HEK293 (cell line): ENCODE results near the gene DHRS7B.

Experiments
- FEZF1 ChIP-seq: fragments of 450-650 bp; formaldehyde crosslinking; IDR thresholded peaks from 2 replicates; pipeline ENCODE4 v1.5.1; 2016; ENCODE audit warnings: missing biosample characterization, missing genetic modification characterization
- GLIS2 ChIP-seq: fragments of 450-650 bp; formaldehyde crosslinking; IDR thresholded peaks from 2 replicates; pipeline ENCODE4 v1.5.1; 2016; ENCODE audit warnings: missing biosample characterization, missing genetic modification characterization
- KLF1 ChIP-seq: fragments of 450-650 bp; formaldehyde crosslinking; IDR thresholded peaks from 2 replicates; pipeline ENCODE4 v1.5.1; 2016; ENCODE audit warnings: missing biosample characterization, missing genetic modification characterization
- KLF9 ChIP-seq: fragments of 450-650 bp; formaldehyde crosslinking; IDR thresholded peaks from 2 replicates; pipeline ENCODE4 v1.5.1; 2016; ENCODE audit warnings: missing biosample characterization, missing genetic modification characterization, low read depth
- MZF1 ChIP-seq: fragments of 450-650 bp; formaldehyde crosslinking; IDR thresholded peaks from 2 replicates; pipeline ENCODE4 v1.5.1; 2017; ENCODE audit warnings: missing biosample characterization, missing genetic modification characterization, borderline replicate concordance
- OSR2 ChIP-seq: fragments of 450-650 bp; formaldehyde crosslinking; IDR thresholded peaks from 2 replicates; pipeline ENCODE4 v1.5.1; 2016; ENCODE audit warnings: missing biosample characterization, missing genetic modification characterization
- PRDM1 ChIP-seq: fragments of 450-650 bp; formaldehyde crosslinking; IDR thresholded peaks from 2 replicates; pipeline ENCODE4; 2016; ENCODE audit warnings: missing biosample characterization, missing genetic modification characterization
- SP2 ChIP-seq: fragments of 450-650 bp; formaldehyde crosslinking; IDR thresholded peaks from 2 replicates; pipeline ENCODE4 v1.5.1; 2016; ENCODE audit warnings: missing biosample characterization, missing genetic modification characterization
- SP3 ChIP-seq: fragments of 450-650 bp; formaldehyde crosslinking; IDR thresholded peaks from 2 replicates; pipeline ENCODE4 v1.5.1; 2016; ENCODE audit warnings: missing biosample characterization, missing genetic modification characterization
- TSHZ1 ChIP-seq: fragments of 450-650 bp; formaldehyde crosslinking; IDR thresholded peaks from 2 replicates; pipeline ENCODE4 v1.5.1; 2016; ENCODE audit warnings: missing biosample characterization, missing genetic modification characterization, borderline replicate concordance
- ZBTB21 ChIP-seq: fragments of 450-650 bp; formaldehyde crosslinking; IDR thresholded peaks from 2 replicates; pipeline ENCODE4 v1.5.1; 2017; ENCODE audit warnings: missing biosample characterization, missing genetic modification characterization
- ZBTB48 ChIP-seq: fragments of 450-650 bp; formaldehyde crosslinking; IDR thresholded peaks from 2 replicates; pipeline ENCODE4 v1.5.1; 2016; ENCODE audit warnings: missing biosample characterization, missing genetic modification characterization
- ZFP41 ChIP-seq: fragments of 450-650 bp; formaldehyde crosslinking; IDR thresholded peaks from 2 replicates; pipeline ENCODE4 v1.5.1; 2016; ENCODE audit warnings: missing biosample characterization, missing genetic modification characterization, borderline replicate concordance
- ZNF112 ChIP-seq: fragments of 450-650 bp; formaldehyde crosslinking; IDR thresholded peaks from 2 replicates; pipeline ENCODE4 v1.5.0; 2017; ENCODE audit warnings: missing biosample characterization, missing genetic modification characterization
- ZNF132 ChIP-seq: fragments of 450-650 bp; formaldehyde crosslinking; IDR thresholded peaks from 2 replicates; pipeline ENCODE4 v1.5.1; 2017; ENCODE audit warnings: missing biosample characterization, missing genetic modification characterization, borderline replicate concordance
- ZNF211 ChIP-seq: fragments of 450-650 bp; formaldehyde crosslinking; IDR thresholded peaks from 2 replicates; pipeline ENCODE4 v1.5.1; 2016; ENCODE audit warnings: low read depth, missing biosample characterization, missing genetic modification characterization
- ZNF221 ChIP-seq: fragments of 450-650 bp; formaldehyde crosslinking; IDR thresholded peaks from 2 replicates; pipeline ENCODE4 v1.5.1; 2017; ENCODE audit warnings: missing biosample characterization, missing genetic modification characterization, borderline replicate concordance
- ZNF292 ChIP-seq: fragments of 450-650 bp; formaldehyde crosslinking; IDR thresholded peaks from 2 replicates; pipeline ENCODE4 v1.5.1; 2016; ENCODE audit warnings: low read depth, missing biosample characterization, missing genetic modification characterization, borderline replicate concordance
- ZNF335 ChIP-seq: fragments of 450-650 bp; formaldehyde crosslinking; conservative IDR thresholded peaks from 2 replicates; pipeline ENCODE4 v1.5.1; 2016; ENCODE audit warnings: missing biosample characterization, missing genetic modification characterization
- ZNF510 ChIP-seq: fragments of 450-650 bp; formaldehyde crosslinking; IDR thresholded peaks from 2 replicates; pipeline ENCODE4 v1.5.1; 2018; ENCODE audit warnings: mild to moderate bottlenecking, missing genetic modification characterization, missing biosample characterization; ENCODE audit not compliant: insufficient replicate concordance
- ZNF549 ChIP-seq: fragments of 450-650 bp; IDR thresholded peaks from 2 replicates; pipeline ENCODE4 v1.5.1; 2018; ENCODE audit warnings: missing biosample characterization, missing genetic modification characterization, mild to moderate bottlenecking, inconsistent platforms, moderate library complexity
- ZNF555 ChIP-seq: fragments of 450-650 bp; formaldehyde crosslinking; conservative IDR thresholded peaks from 2 replicates; pipeline ENCODE4 v1.5.1; 2017; ENCODE audit warnings: missing biosample characterization, mild to moderate bottlenecking, missing genetic modification characterization, inconsistent platforms
- ZNF585B ChIP-seq: fragments of 450-650 bp; formaldehyde crosslinking; IDR thresholded peaks from 2 replicates; pipeline ENCODE4 v1.5.1; 2016; ENCODE audit warnings: missing biosample characterization, missing genetic modification characterization
- ZNF629 ChIP-seq: fragments of 450-650 bp; formaldehyde crosslinking; IDR thresholded peaks from 2 replicates; pipeline ENCODE4 v1.5.1; 2017; ENCODE audit warnings: missing biosample characterization, missing genetic modification characterization
- TF ChIP-seq, protein P1 (sequence below): fragments of 450-650 bp; formaldehyde crosslinking; IDR thresholded peaks from 2 replicates; pipeline ENCODE4 v1.5.1; 2016; ENCODE audit warnings: missing biosample characterization, missing genetic modification characterization, borderline replicate concordance
- TF ChIP-seq, protein P2 (sequence below): fragments of 450-650 bp; formaldehyde crosslinking; IDR thresholded peaks from 2 replicates; pipeline ENCODE4 v1.5.1; 2016; ENCODE audit warnings: missing biosample characterization, missing genetic modification characterization
- TF ChIP-seq, protein P3 (sequence below): fragments of 450-650 bp; formaldehyde crosslinking; IDR thresholded peaks from 2 replicates; pipeline ENCODE4 v1.5.1; 2016; ENCODE audit warnings: missing biosample characterization, missing genetic modification characterization

DHRS7B gene

GRCh38 chr17:21214015-21214776 lies 87.4 kb downstream of the DHRS7B start, which contains the start of gene TMEM11 (continued):
- TF ChIP-seq, protein P1, sequence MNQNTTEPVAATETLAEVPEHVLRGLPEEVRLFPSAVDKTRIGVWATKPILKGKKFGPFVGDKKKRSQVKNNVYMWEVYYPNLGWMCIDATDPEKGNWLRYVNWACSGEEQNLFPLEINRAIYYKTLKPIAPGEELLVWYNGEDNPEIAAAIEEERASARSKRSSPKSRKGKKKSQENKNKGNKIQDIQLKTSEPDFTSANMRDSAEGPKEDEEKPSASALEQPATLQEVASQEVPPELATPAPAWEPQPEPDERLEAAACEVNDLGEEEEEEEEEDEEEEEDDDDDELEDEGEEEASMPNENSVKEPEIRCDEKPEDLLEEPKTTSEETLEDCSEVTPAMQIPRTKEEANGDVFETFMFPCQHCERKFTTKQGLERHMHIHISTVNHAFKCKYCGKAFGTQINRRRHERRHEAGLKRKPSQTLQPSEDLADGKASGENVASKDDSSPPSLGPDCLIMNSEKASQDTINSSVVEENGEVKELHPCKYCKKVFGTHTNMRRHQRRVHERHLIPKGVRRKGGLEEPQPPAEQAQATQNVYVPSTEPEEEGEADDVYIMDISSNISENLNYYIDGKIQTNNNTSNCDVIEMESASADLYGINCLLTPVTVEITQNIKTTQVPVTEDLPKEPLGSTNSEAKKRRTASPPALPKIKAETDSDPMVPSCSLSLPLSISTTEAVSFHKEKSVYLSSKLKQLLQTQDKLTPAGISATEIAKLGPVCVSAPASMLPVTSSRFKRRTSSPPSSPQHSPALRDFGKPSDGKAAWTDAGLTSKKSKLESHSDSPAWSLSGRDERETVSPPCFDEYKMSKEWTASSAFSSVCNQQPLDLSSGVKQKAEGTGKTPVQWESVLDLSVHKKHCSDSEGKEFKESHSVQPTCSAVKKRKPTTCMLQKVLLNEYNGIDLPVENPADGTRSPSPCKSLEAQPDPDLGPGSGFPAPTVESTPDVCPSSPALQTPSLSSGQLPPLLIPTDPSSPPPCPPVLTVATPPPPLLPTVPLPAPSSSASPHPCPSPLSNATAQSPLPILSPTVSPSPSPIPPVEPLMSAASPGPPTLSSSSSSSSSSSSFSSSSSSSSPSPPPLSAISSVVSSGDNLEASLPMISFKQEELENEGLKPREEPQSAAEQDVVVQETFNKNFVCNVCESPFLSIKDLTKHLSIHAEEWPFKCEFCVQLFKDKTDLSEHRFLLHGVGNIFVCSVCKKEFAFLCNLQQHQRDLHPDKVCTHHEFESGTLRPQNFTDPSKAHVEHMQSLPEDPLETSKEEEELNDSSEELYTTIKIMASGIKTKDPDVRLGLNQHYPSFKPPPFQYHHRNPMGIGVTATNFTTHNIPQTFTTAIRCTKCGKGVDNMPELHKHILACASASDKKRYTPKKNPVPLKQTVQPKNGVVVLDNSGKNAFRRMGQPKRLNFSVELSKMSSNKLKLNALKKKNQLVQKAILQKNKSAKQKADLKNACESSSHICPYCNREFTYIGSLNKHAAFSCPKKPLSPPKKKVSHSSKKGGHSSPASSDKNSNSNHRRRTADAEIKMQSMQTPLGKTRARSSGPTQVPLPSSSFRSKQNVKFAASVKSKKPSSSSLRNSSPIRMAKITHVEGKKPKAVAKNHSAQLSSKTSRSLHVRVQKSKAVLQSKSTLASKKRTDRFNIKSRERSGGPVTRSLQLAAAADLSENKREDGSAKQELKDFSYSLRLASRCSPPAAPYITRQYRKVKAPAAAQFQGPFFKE (tag by site-specific recombination): no peak
- TF ChIP-seq ZNF221 (tag by site-specific recombination) (no peak), MZF1 (tag by site-specific recombination) (no peak; the same call in 1 of the 2 replicates), ZNF555 (tag by site-specific recombination) (no peak), ZNF510 (tag by site-specific recombination) (no peak), KLF1 (no peak; the same call in 1 of the 2 replicates), ZNF549 (no peak), ZNF585B (tag by site-specific recombination) (no peak), ZFP41 (tag by site-specific recombination) (no peak), ZBTB21 (no peak), ZNF292 (tag by site-specific recombination) (no peak), OSR2 (tag by site-specific recombination) (0 out of 2 replicates have a peak, but pooled peaks have one; percentile 42), KLF9 (tag by site-specific recombination) (peak; percentile 28; the same call in 1 of the 2 replicates), GLIS2 (tag by site-specific recombination) (peak; percentile 87), SP2 (tag by site-specific recombination) (peak; percentile 88), TSHZ1 (tag by site-specific recombination) (no peak), ZNF335 (peak; percentile 87), ZNF112 (tag by site-specific recombination) (no peak), ZNF629 (peak; percentile 42; the same call in 1 of the 2 replicates), PRDM1 (tag by site-specific recombination) (no peak), ZNF211 (tag by site-specific recombination) (no peak), FEZF1 (tag by site-specific recombination) (no peak), ZBTB48 (tag by site-specific recombination) (0 out of 2 replicates have a peak, but pooled peaks have one; percentile 12), SP3 (tag by site-specific recombination) (peak; percentile 97), ZNF132 (no peak)
- TF ChIP-seq, protein P2, sequence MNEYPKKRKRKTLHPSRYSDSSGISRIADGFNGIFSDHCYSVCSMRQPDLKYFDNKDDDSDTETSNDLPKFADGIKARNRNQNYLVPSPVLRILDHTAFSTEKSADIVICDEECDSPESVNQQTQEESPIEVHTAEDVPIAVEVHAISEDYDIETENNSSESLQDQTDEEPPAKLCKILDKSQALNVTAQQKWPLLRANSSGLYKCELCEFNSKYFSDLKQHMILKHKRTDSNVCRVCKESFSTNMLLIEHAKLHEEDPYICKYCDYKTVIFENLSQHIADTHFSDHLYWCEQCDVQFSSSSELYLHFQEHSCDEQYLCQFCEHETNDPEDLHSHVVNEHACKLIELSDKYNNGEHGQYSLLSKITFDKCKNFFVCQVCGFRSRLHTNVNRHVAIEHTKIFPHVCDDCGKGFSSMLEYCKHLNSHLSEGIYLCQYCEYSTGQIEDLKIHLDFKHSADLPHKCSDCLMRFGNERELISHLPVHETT (tag by site-specific recombination): peak; percentile 41; the same call in 1 of the 2 replicates
- TF ChIP-seq, protein P3, sequence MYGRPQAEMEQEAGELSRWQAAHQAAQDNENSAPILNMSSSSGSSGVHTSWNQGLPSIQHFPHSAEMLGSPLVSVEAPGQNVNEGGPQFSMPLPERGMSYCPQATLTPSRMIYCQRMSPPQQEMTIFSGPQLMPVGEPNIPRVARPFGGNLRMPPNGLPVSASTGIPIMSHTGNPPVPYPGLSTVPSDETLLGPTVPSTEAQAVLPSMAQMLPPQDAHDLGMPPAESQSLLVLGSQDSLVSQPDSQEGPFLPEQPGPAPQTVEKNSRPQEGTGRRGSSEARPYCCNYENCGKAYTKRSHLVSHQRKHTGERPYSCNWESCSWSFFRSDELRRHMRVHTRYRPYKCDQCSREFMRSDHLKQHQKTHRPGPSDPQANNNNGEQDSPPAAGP: no peak; the same call in 1 of the 2 replicates
